Measurements from ENCODE around the gene IL21.

IL21 gene

DNA sequence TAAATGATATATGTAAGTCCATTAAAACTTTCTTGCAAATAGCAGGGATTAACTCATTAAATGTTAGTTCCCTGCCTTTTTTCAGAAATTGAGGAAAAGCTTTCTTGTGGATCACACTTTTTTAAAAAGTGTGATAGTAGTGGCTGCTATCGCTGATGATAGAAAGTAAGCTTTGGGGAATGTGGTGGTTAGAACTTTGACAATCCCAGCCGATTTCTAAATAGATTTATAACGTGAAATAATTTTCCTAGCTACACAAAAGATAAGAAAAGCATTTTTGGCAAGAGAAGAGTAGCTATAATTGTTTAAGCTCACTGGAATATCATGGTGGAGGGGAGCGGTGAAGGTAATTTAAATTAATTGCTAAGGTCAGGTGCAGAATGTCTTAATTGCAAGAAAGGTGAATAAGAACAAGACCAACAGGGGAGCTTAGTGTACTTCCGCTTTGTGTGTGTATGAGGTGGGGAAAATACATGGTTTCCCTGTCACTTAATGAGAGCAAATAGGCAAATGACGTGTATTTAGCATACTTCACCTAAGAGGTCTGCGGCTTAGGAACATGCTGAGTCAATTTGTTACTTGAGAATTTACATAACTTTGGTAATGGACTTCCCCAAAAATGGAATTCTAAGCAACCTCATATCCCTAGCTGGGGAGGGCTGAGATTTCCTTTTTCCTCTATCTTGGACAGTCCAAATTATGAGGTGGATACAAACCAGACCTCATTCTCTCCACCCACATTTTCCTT is 11.7 kb upstream of the IL21 start:
- Histone ChIP-seq H3K9me3 (ENCODE audit: control insufficient read depth, insufficient read depth, low read length) (no peaks in the 10 kb centered on the region), H3K4me1 (ENCODE audit: control insufficient read depth, low read length) (no peaks in the 10 kb centered on the region)

DNA sequence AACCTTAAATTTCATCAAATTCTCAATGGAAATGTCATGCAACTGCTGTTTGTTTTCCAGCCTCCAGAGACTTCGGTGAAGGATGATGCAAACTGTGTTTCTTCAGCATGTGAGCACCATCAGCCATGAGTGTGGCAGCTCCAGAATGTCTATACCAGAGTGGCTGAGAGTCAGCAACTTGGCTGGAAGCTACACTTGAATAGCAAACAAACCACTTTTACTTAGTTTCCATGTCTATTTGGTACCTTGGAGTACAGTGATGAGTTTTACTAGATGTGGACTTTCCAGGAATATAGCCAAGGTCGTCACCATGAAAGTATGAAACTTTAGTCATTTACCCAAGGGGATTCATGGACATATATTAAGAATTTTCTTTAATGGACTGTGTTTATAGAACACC is 4.3 kb upstream of the IL21 start:
- no peaks in the 10 kb centered on the region for H3K9me2 ChIP-seq (replicated peaks; ENCODE audit: control insufficient read depth, low read length)
- TF ChIP-seq, protein P1, sequence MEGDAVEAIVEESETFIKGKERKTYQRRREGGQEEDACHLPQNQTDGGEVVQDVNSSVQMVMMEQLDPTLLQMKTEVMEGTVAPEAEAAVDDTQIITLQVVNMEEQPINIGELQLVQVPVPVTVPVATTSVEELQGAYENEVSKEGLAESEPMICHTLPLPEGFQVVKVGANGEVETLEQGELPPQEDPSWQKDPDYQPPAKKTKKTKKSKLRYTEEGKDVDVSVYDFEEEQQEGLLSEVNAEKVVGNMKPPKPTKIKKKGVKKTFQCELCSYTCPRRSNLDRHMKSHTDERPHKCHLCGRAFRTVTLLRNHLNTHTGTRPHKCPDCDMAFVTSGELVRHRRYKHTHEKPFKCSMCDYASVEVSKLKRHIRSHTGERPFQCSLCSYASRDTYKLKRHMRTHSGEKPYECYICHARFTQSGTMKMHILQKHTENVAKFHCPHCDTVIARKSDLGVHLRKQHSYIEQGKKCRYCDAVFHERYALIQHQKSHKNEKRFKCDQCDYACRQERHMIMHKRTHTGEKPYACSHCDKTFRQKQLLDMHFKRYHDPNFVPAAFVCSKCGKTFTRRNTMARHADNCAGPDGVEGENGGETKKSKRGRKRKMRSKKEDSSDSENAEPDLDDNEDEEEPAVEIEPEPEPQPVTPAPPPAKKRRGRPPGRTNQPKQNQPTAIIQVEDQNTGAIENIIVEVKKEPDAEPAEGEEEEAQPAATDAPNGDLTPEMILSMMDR (IDR thresholded peaks at IDR 0.05; ENCODE audit: low read depth, low read length, poor library complexity, severe bottlenecking), result no peak
- TF ChIP-seq EZH2phosphoT487 (IDR thresholded peaks at IDR 0.05; ENCODE audit: borderline replicate concordance, low read length), result no peak
- H3K27ac ChIP-seq (ENCODE audit: low read depth, low read length), result no peak overlapping the region
- H3K79me2 ChIP-seq (ENCODE audit: control insufficient read depth, low read length), result no peaks in the 10 kb centered on the region
- H3K36me3 ChIP-seq (ENCODE audit: control insufficient read depth, low read length), result no peaks in the 10 kb centered on the region
- H3F3A ChIP-seq (ENCODE audit: control insufficient read depth, insufficient read depth), result no peaks in the 10 kb centered on the region
- H3K27me3 ChIP-seq (ENCODE audit: control insufficient read depth, low read length), result no peaks in the 10 kb centered on the region
- no peaks in the 10 kb centered on the region for H4K20me1 ChIP-seq (ENCODE audit: control insufficient read depth, insufficient read depth, low read depth, low read length)
- no peak overlapping the region for H3K4me2 ChIP-seq (ENCODE audit: low read length)
- H3K9me3 ChIP-seq (ENCODE audit: control insufficient read depth, insufficient read depth, low read length), result no peaks in the 10 kb centered on the region
- no peaks in the 10 kb centered on the region for H3K4me1 ChIP-seq (ENCODE audit: control insufficient read depth, low read length)
- H3K4me3 ChIP-seq (ENCODE audit: low read length), result no peak overlapping the region

More for the DNA sequence above, 11.7 kb upstream of the IL21 start:
- H3K4me2 ChIP-seq (ENCODE audit: low read length), result no peak overlapping the region
- no peak for TF ChIP-seq EZH2phosphoT487 (IDR thresholded peaks at IDR 0.05; ENCODE audit: borderline replicate concordance, low read length)
- TF ChIP-seq, protein P1 (IDR thresholded peaks at IDR 0.05; ENCODE audit: low read depth, low read length, poor library complexity, severe bottlenecking), result no peak
- H3K36me3 ChIP-seq (ENCODE audit: control insufficient read depth, low read length), result no peaks in the 10 kb centered on the region
- no peaks in the 10 kb centered on the region for H3K79me2 ChIP-seq (ENCODE audit: control insufficient read depth, low read length)
- H3K27me3 ChIP-seq (ENCODE audit: control insufficient read depth, low read length), result peaks cover 14% of the 10 kb centered on the region
- H4K20me1 ChIP-seq (ENCODE audit: control insufficient read depth, insufficient read depth, low read depth, low read length), result no peaks in the 10 kb centered on the region
- H3K4me3 ChIP-seq (ENCODE audit: low read length), result no peak overlapping the region
- no peaks in the 10 kb centered on the region for H3K9me2 ChIP-seq (replicated peaks; ENCODE audit: control insufficient read depth, low read length)
- H3K27ac ChIP-seq (ENCODE audit: low read depth, low read length), result no peak overlapping the region
- no peaks in the 10 kb centered on the region for H3F3A ChIP-seq (ENCODE audit: control insufficient read depth, insufficient read depth)

DNA sequence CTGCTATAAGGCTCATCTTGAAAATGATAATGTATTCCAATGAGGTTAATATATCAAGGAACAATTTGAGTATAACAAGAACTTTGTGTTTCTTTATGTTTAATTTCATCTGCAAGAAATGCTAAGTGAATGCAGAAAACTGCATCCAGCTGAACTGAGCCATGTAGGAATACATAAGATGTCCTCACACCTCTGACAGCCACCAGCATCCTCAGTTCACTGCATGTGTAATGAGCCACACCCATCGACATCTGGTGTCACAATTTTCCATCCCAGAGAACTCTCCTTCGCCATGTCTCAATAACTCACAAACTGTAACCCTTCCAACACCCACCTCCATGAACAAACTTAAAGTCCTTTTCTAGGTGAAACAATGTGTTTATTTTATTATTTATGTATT is 3.3 kb upstream of the IL21 start:
- Histone ChIP-seq H4K20me1 (ENCODE audit: control insufficient read depth, insufficient read depth, low read depth, low read length) (no peaks in the 10 kb centered on the region), H3K4me1 (ENCODE audit: control insufficient read depth, low read length) (no peaks in the 10 kb centered on the region), H3K4me2 (ENCODE audit: low read length) (no peak overlapping the region), H3K4me3 (ENCODE audit: low read length) (no peak overlapping the region), H3K9me2 (replicated peaks; ENCODE audit: control insufficient read depth, low read length) (no peaks in the 10 kb centered on the region), H3K36me3 (ENCODE audit: control insufficient read depth, low read length) (no peaks in the 10 kb centered on the region), H3K79me2 (ENCODE audit: control insufficient read depth, low read length) (no peaks in the 10 kb centered on the region), H3F3A (ENCODE audit: control insufficient read depth, insufficient read depth) (no peaks in the 10 kb centered on the region), H3K27me3 (ENCODE audit: control insufficient read depth, low read length) (no peaks in the 10 kb centered on the region), H3K27ac (ENCODE audit: low read depth, low read length) (no peak overlapping the region), H3K9me3 (ENCODE audit: control insufficient read depth, insufficient read depth, low read length) (no peaks in the 10 kb centered on the region)
- TF ChIP-seq, protein P1 (IDR thresholded peaks at IDR 0.05; ENCODE audit: low read depth, low read length, poor library complexity, severe bottlenecking), result no peak
- no peak for TF ChIP-seq EZH2phosphoT487 (IDR thresholded peaks at IDR 0.05; ENCODE audit: borderline replicate concordance, low read length)
